HG03354 (cell line): Measurements from ENCODE around the gene ROR2.
A peak's percentile ranks its signal among the peaks of the same experiment; 100 is the strongest.

ENCODE experiments used
- ATAC-seq: cut with Tn5 transposase; IDR thresholded peaks from one replicate; pipeline ENCODE4 v1.9.1; 2021; ENCODE audit warnings: mild to moderate bottlenecking; ENCODE audit not compliant: unreplicated experiment, poor library complexity, severe bottlenecking

The ROR2 gene

DNA sequence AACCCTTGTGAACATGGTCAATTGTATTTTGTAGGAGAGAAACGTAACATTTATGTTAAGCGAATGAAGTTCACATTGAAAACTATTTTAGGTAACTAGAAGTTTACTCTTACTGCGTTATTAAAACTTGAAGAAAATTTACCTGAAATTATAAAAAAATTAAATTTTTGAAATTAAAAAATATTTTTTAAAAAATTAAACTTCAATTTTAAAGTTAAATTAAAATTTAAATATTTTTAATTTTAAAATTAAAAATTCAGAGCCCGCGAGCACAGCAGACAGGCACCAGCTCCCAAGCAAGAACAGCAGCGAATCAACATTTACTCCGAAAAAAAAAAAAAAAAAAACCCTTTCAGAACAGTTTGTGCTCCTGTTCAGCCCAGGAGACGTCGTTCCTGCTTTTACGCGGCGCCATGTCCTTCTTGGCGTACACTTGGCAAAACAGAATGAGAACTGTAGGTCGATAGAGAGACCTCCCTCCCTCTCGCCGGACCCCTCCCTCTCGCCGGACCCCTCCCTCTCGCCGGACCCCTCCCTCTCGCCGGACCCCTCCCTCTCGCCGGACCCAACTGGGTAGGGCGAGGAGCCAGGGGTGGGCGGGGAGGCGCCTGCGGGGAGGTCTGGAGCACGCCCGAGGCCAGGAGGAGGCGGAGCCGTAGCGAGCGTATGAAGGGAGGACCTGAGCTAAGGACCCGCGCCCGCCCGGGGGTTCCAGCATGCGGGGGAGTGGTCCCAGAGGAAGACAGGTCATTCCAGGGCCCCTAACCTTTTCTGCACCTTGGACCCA lies 235.8 kb downstream of the ROR2 start:
- no peak for ATAC-seq

DNA sequence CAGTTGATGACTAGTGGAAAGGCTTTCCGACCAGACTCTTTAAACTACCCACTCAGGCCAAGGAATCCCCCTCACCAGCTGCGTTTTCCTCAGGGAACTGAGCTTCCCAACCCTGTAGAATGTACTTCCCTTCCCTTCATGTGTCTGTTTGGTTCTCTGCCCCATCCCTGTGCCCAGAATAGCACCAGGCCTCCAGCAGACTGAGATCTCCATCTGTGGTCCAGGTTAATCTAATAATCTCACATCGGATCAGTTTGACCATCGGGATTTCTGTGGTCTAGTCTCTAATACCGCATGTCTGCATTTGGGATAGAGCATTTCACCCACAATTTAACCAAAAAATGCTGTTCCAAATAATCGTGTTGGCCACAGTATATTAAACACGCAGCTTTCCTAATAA lies 237.2 kb downstream of the ROR2 start:
- ATAC-seq = no peak

DNA sequence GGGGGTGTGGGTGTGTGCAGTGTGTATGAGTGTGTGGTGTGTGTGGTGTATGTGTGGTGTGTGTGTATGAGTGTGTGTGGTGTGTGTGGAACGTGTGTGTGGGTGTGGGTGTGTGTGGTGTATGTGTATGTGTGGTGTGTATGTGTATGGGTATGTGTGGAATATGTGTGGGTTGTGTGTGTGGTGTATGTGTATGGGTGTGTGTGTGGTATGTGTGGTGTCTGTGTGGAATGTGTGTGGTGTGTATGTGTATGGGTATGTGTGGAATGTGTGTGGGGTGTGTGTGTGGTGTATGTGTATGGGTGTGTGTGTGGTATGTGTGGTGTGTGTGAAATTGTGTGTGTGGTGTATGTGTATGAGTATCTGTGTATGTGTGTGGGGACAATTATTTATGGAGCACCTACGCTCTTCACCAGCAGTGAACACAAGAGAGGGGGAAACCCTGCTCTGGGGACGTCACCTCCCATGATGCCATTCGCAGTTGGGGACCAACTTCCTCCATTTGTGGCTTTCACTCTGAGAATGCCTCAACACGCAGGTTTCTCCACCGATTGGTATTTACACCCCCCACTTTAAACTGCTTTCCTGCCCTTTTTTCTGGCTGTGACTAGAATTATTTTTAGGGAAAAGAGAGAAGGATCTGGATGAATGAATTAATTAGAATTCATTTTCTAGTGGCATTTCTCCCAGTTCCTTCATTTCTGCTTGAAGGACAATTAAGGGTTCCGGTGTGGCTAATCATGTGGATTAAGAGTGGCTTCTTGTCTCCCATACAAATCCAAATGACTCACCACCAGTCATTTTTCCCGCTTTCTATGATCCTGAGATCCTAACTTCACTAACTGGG lies 238.1 kb downstream of the ROR2 start:
- peak; percentile 97 for ATAC-seq

DNA sequence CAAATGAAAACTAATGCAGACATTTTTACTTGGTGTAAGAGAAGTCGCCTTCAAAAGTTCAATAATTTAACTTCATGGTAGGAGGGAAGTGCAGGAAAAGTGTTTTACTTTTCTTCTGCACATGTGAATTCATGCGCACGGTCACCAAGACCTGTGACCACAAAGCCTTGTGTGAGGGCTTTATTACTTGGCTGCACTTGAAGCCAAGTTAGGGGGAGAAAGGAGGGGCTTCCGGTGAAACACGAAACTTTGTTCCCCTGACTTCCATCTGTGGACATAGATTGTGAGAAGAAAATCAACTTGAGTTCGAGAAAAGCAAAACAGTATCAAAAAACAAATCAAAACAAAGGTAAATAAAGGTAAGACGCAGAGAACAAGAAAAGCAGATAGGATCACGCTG lies 239.9 kb downstream of the ROR2 start:
- ATAC-seq = no peak

DNA sequence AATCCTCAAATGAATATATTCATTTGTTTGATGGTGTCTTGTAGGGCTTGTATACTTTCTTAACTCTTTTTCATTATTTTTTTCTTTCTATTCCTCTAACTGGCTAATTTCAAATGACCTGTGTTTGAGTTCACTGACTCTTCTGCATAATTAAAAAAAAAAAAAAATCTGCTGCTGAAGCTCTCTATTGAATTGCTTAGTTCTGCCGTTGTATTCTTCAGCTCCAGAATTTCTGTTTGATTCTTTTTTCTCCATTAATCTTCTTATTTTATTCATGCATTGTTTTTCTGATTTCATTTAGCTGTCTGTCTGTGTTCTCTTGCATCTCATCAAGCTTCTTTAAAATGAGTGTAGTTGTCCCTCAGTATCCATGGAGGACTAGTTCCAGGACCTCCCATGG lies 244.6 kb downstream of the ROR2 start:
- ATAC-seq = no peak

DNA sequence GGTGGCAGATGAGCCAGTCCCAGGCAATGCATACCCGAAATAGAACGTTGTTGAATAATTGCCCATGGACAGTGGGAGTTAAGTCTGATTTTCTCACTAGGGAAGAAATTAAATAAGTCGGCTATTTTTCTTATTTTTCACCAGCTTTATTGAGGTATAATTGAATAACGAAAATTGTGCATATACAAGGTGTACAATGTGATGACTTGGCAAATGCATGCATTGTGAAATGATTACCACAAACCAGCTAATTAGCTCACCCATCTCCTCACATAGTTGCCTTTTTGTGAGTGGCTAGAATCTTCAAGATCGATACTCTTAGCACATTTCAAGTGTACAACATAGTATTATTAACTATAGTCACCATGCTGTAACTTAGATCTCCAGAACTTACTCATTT lies 249.6 kb downstream of the ROR2 start:
- ATAC-seq = no peak

DNA sequence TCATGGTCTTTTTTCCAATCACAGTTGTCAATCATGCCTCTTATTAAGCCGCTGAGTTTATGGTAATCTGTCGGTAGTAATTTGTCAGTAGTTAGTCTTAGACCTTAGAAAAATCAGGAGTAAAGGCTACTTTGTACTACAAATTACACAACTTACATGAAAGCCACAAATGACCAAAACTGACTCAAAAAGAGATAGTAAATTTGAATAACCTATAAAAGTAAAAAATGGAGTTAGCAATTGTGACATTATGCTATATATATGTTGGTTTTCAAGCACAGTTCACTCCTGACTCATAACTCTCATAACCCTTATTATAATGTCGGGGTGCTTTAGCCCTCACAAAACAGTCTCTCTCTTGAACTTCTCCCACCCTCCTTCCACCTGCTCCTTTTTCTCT lies 251.8 kb downstream of the ROR2 start:
- no peak for ATAC-seq

DNA sequence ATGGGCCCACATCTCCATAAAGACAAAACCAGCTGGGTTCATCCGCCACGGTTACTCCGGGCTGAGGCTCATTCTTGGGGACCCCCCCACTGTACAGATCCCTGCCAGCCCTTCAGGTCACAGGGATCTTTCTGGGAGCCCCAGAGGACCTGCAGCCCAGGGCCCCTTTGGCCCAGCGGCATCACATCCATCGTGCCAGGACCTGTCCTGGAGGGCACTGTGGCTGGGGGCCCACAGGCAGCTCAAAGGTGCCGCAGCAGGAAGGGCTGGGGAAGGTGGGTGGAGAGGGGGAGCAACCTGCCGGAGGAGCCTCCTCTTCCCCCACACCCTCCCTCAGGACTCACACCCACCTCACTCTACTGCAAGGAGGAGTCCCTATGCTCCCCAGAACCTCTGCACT lies 252.8 kb downstream of the ROR2 start:
- ATAC-seq = no peak

DNA sequence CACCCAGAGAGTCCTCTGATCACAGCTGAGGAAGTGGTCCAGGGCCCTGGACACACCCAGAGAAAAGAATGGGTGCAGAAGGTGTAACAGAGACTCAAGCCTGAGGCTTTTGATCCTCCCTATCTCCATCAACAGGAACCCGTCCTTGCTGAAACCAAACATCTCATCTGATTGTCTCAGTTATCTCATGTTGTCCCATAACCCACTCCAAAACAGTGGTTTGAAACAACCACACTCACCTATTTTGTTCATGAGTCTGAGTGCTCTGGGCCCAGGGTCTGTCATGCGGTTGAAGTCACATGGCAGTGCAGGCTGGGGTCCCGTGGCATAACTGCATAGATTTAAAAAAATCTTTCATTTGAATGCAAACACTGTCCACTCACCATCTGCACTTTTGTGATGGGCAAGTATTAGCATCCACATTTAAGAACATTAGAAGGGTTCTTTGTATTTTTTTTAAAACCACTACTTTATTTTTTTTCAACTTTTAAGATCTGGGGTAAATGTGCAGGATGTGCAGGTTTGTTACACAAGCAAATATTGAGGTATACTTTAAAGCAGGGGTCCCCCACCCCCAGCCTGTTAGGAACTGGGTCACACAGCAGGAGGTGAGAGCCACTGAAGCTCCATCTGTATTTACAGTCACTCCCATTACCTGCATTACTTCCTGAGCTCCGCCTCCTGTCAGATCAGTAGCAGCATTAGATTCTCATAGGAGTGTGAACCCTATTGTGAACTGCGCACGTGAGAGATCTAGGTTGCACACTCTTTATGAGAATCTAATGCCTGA lies 255.8 kb downstream of the ROR2 start:
- no peak for ATAC-seq

DNA sequence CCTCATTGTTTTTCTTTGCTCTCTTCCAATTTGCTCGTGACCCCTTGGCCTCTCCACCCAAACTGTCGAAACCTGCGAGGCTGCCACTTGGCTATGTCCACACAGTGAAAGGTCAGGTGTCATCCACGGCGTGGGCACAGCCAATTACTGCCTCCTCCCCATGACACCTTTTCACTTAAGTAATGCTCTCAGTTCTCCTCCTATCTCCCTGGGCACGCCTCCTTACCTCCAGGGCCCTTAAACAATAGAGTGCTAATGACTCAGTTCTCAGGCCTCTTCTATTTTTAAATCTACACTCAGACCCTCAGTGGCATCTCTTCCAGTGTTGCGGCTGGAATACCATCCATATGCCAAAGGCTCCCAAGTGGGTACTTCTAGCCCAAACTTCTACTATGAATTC lies 256.8 kb downstream of the ROR2 start:
- ATAC-seq = no peak

DNA sequence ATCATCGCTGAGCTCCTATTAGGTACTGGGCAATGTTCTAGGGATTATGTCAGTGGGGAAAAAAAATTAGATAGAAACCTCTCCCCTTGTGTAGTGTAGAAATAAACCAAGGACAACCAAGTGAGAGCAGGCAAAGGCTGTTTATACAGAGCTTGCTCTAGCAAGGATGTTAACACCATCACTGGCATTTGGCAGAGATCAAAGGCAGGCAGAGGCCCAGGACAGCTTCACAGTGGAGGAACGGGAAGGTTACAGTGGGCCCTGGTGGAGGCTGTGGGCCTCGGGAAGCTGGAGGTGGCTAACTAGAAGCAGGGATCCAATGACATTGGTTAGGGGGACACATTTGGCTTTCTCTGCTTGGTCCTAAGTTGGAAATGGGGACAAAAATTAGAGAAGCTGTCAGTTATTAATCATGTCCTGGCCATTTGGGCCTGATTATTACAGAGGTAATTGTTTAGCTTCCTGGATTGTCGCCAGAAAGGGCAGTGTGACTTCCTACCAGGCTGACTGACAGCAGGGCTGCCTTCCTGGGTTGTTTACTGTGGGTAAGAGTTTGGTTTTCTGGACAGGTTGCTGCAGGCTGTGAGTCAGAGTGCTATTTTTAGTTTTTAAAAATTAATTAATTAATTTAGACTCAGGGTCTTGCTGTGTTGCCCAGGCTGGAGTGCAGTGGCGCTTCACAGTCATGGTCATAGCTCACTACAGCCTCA lies 259.3 kb downstream of the ROR2 start:
- no peak for ATAC-seq

DNA sequence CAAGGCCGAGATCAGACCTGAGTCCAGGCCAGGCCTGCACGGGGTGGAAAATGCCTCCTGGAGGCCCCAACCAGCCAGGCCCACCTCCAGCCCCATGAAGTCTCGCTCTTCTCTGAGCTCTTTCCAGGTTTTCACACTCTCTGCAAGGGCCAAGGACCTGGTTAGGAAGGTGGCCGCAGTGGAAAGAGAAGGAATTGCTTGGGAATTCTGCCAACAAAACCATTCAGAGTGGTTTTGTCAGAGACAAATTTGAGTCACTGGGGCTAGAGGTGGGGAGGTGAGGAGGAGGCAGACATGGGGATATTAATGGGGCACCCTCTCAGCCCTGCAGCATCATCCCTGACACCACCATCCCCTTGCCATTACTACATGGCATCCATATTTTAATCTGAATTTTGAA lies 261.0 kb downstream of the ROR2 start:
- ATAC-seq = no peak

DNA sequence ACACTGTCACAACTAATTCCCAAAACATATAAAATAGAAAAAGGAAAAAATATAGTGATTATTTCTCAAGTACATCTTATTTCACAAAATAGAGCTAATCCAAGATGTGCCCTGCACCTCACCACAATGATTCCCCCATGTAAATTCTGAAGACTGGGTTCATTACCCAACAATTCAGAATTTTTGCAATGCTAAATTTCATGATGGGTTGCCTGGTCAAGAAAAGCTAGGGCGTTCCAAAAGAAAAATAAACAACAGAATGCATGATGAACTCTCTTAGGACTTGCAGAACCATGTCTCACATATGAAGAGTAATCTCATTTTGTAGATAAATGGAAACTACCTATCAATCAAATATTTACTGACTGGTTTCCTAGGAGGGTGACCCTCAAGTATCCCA lies 266.8 kb downstream of the ROR2 start:
- ATAC-seq = no peak

DNA sequence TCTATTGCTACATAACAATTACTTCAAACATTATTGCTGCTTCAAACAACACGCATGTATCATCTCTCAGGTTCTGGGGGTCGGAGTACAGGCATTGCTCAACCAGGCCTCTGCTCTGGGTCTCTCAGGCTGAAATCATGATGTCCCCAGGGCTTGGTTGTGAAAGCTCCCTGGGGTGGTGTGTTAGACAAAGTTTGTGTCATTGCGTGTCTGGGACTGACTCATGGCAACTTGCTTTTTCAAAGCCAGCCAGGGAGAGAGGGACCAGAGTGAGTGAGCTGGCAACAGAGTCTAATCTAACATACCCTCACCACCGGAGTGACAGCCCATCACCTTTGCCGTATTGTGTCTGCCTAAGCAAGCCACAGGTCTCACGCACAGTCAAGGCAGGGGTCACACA lies 267.2 kb downstream of the ROR2 start:
- no peak for ATAC-seq

DNA sequence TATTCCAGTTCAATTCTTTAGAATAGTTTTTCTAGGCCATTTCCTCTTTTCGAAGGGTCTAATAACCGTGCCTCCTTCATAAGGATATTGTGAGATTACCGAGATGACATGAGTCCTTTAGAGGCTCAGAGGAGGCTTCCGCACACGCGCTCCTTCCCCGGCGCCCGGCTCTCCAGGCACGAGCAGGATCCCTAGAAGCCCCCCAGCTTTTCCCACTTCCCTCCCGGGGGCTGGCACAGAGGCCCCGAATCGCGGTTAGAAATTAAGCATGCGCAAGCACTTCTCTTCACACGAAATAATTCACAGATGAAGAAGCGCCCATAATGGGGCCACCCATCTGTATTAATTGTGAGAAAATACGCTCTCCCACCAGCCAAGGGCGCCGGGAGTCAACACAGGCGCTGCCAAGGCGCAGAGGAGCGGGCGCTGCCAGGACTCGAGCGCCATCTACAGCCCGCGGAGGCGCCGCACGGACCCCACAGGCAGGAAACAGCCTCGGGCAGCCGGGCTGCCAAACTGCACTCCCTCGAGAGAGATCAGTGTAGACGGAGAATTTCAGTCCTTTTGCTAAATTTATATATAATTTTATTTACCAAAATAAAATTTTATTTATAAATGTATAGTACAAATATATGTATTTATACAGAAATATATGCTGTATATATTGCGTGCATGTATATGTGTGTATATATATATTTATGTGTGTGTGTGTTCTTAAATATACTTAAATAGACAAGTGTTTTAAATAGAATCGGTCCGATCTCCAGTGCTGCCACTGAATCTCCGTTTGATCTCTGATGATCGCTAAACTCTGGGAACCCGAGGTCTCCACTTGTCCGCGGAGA lies 268.3 kb downstream of the ROR2 start:
- ATAC-seq = peak; percentile 76

DNA sequence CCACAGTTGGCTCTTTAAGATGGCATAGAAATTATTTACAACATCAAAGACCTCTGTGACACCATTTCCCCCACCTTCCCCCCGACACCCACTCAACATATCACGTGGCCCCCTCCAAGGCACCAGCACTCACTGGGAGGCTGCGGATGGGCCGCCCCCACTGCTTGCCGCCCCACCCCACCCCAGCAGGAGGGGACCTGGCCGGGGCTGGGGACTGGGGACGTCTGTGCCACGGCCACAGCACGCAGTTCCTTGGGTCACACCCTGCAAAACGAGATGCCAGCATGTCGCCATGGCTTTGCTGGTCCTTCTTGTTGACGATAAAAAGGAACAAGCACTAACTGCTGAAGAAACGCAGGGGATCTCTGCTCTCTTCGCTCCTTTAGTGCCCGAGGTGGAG lies 269.0 kb downstream of the ROR2 start:
- no peak for ATAC-seq

DNA sequence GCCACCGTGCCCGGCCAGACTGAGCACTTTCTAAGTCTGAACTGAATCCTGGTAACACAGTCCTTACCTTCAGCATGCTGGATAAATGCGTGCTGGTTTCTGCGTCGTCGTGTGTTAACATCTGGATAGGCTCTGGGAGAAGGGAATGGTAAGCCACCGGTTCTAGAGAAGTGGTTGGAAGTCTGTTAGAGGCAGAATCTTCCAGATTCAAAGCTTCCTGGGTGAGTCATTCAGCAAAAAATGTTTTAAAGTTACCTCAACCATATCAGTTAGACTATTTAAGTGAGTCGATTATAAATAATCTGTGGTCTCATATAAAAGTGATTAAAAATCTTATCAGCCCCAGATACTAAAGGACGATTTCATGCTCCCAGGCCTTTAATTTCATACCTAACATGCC lies 269.9 kb downstream of the ROR2 start:
- no peak for ATAC-seq

DNA sequence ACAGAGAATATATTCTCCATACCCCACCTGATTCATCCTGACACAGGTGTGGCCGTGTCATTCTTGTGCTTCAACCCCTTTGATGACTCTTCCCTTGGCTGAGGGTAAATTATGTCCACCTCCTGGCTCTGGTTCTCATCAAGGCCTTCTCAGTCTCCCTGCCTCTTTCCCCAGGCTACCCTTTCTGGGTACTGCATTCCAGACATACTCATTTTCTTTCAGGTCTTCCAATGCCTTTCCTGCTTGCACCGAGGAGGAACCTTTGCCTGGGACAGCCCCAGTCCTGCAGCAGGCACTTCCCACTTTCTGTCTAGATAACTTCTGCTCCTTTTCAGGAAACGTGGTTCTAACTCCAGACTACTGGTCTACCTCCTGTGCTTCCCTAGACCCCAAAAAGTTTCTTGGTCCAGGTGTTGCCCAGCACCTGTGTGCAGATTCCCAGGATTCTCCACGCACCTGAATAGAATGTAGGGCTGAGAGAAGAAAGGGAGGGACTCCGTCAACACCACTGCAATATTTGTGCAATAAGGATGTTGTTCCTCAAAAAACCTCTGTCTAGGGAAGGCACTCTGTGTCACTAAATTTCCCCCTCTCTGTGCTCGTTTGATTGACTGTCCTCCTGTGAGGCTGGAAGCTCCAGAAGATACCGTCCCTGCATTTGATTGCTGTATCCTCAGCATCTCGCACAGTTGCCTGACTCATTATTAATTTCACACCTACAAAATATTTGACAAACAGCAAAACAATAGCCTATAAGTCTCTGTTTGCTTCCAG lies 271.0 kb downstream of the ROR2 start:
- ATAC-seq = no peak
